PC-9 (cell line): ENCODE measurements around the gene RPP25L. TPM values are rescaled to one million over a fixed set of nuclear protein-coding genes. Genes with fewer than 3 reads are reported as not detected.

Experiments
- BruUV-seq: library from RNA; stranded (reverse); fragments of 400-500 nt; replicated peaks from 2 replicates; lab custom pipeline; 2021; lab: Mats Ljungman, UMichigan
- CTCF ChIA-PET: fragments of 300-600 bp; sonication (Branson Sonifier 250); formaldehyde crosslinking; loops from one replicate; lab custom pipeline; 2022; ENCODE audit warnings: antibody characterized with exemption; lab: Charles Lee
- POLR2A ChIA-PET: fragments of 300-600 bp; sonication (Branson Sonifier 250); formaldehyde crosslinking; loops from one replicate; lab custom pipeline; 2022; ENCODE audit warnings: antibody characterized with exemption; ENCODE audit not compliant: unreplicated experiment; lab: Charles Lee
- DNase-seq, 2 experiments: peaks; one replicate each; pipeline versions ENCODE4 v3.0.0 to v3.0.0-alpha.2; 2015 to 2022; ENCODE audit warnings: mixed read lengths in 1 of 2
- H2AFZ ChIP-seq: fragments of 200-600 bp; sonication (generic); 2 replicates; pipeline ENCODE4 v1.8.1; 2017; ENCODE audit warnings: antibody characterized with exemption
- H3F3A ChIP-seq: fragments of 200-600 bp; sonication (generic); 2 replicates; pipeline ENCODE4 v1.8.1; 2017; ENCODE audit warnings: antibody characterized with exemption, mild to moderate bottlenecking, low read depth; ENCODE audit not compliant: insufficient read depth
- H3K27ac ChIP-seq: fragments of 200-600 bp; sonication (generic); 2 replicates; pipeline ENCODE4 v1.6.1; 2016; ENCODE audit warnings: mixed run types
- H3K27me3 ChIP-seq: fragments of 200-600 bp; sonication (generic); 2 replicates; pipeline ENCODE4 v1.6.1; 2016; ENCODE audit warnings: low read depth, mixed run types; ENCODE audit not compliant: insufficient read depth
- H3K36me3 ChIP-seq: fragments of 200-600 bp; sonication (generic); 2 replicates; pipeline ENCODE4 v1.6.1; 2016; ENCODE audit warnings: low read depth, mixed run types
- H3K4me1 ChIP-seq: fragments of 200-600 bp; sonication (generic); replicated peaks from 2 replicates; pipeline ENCODE4 v1.6.1; 2016; ENCODE audit warnings: mixed run types; ENCODE audit not compliant: insufficient read depth
- H3K4me2 ChIP-seq: fragments of 200-600 bp; sonication (generic); 2 replicates; pipeline ENCODE4 v1.6.1; 2017; ENCODE audit warnings: mixed run types
- H3K4me3 ChIP-seq: fragments of 200-600 bp; sonication (generic); 2 replicates; pipeline ENCODE4 v1.6.1; 2016; ENCODE audit warnings: mixed run types
- H3K79me2 ChIP-seq: fragments of 200-600 bp; sonication (generic); 2 replicates; pipeline ENCODE4 v1.6.1; 2017; ENCODE audit warnings: low read depth, mixed run types
- H3K9me2 ChIP-seq: fragments of 200-600 bp; sonication (generic); 2 replicates; pipeline ENCODE4 v1.8.1; 2017; ENCODE audit warnings: mild to moderate bottlenecking; ENCODE audit not compliant: insufficient read depth
- H3K9me3 ChIP-seq: fragments of 200-600 bp; sonication (generic); 2 replicates; pipeline ENCODE4 v1.8.1; 2016; ENCODE audit warnings: low read depth; ENCODE audit not compliant: insufficient read depth
- H4K20me1 ChIP-seq: fragments of 200-600 bp; sonication (generic); 2 replicates; pipeline ENCODE4 v1.8.1; 2017; ENCODE audit not compliant: insufficient read depth
- EZH2 ChIP-seq: fragments of 200-600 bp; sonication (generic); IDR thresholded peaks from 2 replicates; pipeline ENCODE4 v1.8.0; 2017; ENCODE audit warnings: antibody characterized with exemption, low read depth
- intact Hi-C: fragments of 100-400 bp; cut with micrococcal nuclease; formaldehyde crosslinking; loops from one replicate; pipeline ENCODE4 v1.10.0; 2022; ENCODE audit not compliant: unreplicated experiment
- total RNA-seq: library from RNA; stranded (reverse); gene quantifications from 2 replicates; pipeline ENCODE4 v1.2.3, GENCODE V29; 2021
- TF ChIP-seq, protein P1 (sequence below): fragments of 200-600 bp; sonication (generic); conservative IDR thresholded peaks from 2 replicates; pipeline ENCODE4 v1.6.1; 2017; ENCODE audit warnings: mixed run types, antibody characterized with exemption, mild to moderate bottlenecking, moderate library complexity

The RPP25L gene
- total RNA-seq, 1 experiment from 2014 or later: 15.6 TPM

DNA sequence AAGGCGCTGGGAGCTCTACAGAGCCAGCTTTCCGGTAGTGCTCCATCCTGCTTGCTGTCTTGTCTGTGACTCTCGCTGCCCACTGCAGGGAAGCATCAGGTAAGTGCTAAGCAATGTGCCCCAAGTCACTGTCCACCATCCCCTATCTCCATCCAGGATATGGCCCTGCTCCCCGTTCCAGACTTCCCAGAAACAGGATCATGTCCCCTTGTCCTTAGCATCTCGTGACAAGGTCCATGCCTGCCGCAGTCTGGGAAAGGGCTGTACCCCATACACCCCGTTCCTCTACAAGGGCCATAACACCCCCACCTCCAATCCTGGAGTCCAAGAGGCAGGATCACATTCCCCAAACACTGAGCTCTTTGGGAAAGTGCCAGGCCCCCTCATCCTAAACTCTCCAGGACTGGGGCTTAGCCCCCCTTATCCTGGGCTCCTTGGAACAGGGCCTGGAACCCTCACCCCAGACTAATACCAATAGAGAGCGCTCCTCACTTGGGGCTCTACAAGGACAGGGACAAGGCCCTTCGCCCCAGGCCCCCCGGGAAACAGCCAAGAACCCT is 566 bp downstream of the RPP25L start:
- CTCF ChIA-PET: no interaction called here
- Histone ChIP-seq H3K4me3 (peak overlapping the region; percentile 86), H3K4me1 (0 out of 2 replicates have a peak, but pooled peaks cover 4% of the 10 kb centered on the region), H4K20me1 (no peaks in the 10 kb centered on the region), H3K36me3 (no peaks in the 10 kb centered on the region), H3K27ac (peak overlapping the region; percentile 23; the same call in 1 of the 2 replicates), H3K27me3 (no peaks in the 10 kb centered on the region), H3K79me2 (0 out of 2 replicates have a peak, but pooled peaks cover 8% of the 10 kb centered on the region), H3K4me2 (peak overlapping the region; percentile 88), H3F3A (no peaks in the 10 kb centered on the region), H3K9me3 (no peaks in the 10 kb centered on the region), H3K9me2 (no peaks in the 10 kb centered on the region), H2AFZ (peak overlapping the region; percentile 97)
- TF ChIP-seq, protein P1, sequence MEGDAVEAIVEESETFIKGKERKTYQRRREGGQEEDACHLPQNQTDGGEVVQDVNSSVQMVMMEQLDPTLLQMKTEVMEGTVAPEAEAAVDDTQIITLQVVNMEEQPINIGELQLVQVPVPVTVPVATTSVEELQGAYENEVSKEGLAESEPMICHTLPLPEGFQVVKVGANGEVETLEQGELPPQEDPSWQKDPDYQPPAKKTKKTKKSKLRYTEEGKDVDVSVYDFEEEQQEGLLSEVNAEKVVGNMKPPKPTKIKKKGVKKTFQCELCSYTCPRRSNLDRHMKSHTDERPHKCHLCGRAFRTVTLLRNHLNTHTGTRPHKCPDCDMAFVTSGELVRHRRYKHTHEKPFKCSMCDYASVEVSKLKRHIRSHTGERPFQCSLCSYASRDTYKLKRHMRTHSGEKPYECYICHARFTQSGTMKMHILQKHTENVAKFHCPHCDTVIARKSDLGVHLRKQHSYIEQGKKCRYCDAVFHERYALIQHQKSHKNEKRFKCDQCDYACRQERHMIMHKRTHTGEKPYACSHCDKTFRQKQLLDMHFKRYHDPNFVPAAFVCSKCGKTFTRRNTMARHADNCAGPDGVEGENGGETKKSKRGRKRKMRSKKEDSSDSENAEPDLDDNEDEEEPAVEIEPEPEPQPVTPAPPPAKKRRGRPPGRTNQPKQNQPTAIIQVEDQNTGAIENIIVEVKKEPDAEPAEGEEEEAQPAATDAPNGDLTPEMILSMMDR: no peak
- TF ChIP-seq EZH2: no peak
- intact Hi-C loops: no loop called here
- no peak for DNase-seq
- BruUV-seq: TSS peak; percentile 37
- POLR2A ChIA-PET: no interaction called here

DNA sequence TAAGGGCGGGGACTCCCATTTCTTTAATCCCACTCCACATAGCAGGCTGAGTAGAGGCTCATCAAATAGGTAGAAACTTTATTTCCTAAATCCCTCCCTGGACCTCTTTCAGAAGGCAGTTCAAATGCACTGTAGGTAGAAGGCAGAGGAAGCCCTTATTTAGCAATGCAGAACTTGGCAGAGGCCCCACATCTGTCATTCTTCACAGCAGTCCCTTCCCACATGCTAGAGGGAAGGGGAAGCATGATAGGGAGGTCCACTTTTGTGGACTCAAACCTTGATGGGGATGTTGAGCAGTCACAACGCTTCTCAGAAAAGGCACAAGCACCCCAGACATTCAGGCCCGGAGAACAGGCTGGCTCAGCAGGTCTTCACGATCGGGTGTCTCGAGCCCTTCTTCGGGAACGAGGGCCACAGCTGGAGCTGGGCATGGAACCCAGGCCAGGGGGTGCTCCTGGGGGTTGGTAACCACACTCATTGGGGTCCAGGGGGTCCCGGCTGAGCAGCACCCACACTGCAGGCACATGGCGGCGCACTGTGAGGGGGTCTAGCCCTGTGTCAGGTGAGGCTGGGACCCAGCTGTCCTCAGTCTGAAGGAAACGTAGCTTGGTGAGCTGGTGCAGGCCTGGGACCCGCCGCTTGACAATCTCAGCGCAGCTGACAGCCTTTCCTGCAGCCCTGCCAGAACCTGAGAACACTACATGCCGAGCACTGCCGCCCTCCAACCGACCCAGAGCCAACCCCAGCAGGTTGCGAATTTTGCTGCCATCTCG is 1.3 kb downstream of the RPP25L start:
- H3K4me3 ChIP-seq: peak overlapping the region; percentile 86; the same call in 1 of the 2 replicates
- intact Hi-C loops: no loop called here
- no peaks in the 10 kb centered on the region for H4K20me1 ChIP-seq
- H3K36me3 ChIP-seq: no peaks in the 10 kb centered on the region
- no peak overlapping the region for H2AFZ ChIP-seq
- H3K4me1 ChIP-seq: 0 out of 2 replicates have a peak, but pooled peaks cover 4% of the 10 kb centered on the region
- H3K4me2 ChIP-seq: peak overlapping the region; percentile 88
- BruUV-seq: no TSS peak
- TF ChIP-seq, protein P1: no peak
- no peak for TF ChIP-seq EZH2
- ChIA-PET POLR2A (no interaction called here), CTCF (no interaction called here)
- H3K79me2 ChIP-seq: 0 out of 2 replicates have a peak, but pooled peaks cover 8% of the 10 kb centered on the region
- no peaks in the 10 kb centered on the region for H3K27me3 ChIP-seq
- no peaks in the 10 kb centered on the region for H3K9me3 ChIP-seq
- H3K27ac ChIP-seq: no peak overlapping the region
- no peak for DNase-seq
- no peaks in the 10 kb centered on the region for H3F3A ChIP-seq
- no peaks in the 10 kb centered on the region for H3K9me2 ChIP-seq

DNA sequence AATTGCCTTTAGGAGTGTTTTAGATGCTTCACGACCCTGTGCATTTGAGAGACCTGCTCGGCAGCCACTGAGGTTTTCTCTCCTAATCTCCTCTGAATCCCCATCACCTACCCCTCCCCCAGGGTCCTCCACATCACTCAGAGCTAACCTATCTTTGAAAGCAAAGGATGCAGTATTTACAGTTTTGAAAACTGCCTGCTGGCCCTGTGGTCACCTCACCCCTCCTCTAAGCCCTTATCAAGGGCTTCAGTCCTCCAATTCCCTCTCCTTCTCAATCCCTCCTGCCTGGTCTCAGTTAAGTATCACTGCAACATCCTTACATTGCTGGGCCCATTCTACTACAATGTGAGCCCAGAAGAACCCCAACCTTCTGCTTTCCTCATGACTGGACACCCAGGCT is 4.6 kb downstream of the RPP25L start:
- 0 out of 2 replicates have a peak, but pooled peaks cover under 1% of the 10 kb centered on the region for H3K4me1 ChIP-seq
- no peaks in the 10 kb centered on the region for H3K9me3 ChIP-seq
- H3K36me3 ChIP-seq: no peaks in the 10 kb centered on the region
- H3K27ac ChIP-seq: no peak overlapping the region
- H3K79me2 ChIP-seq: 0 out of 2 replicates have a peak, but pooled peaks cover 8% of the 10 kb centered on the region
- intact Hi-C loops: loop anchor here (10.0 kb wide), 1 partner anchor 353 kb away; no protein-coding TSS in a partner anchor
- no peaks in the 10 kb centered on the region for H3K9me2 ChIP-seq
- H3K4me3 ChIP-seq: no peak overlapping the region
- H3K4me2 ChIP-seq: no peak overlapping the region
- no peaks in the 10 kb centered on the region for H3F3A ChIP-seq
- no peaks in the 10 kb centered on the region for H4K20me1 ChIP-seq
- H2AFZ ChIP-seq: no peak overlapping the region
- ChIA-PET CTCF (no interaction called here), POLR2A (no interaction called here)
- DNase-seq: no peak
- no peak for TF ChIP-seq EZH2
- TF ChIP-seq, protein P1: no peak
- no peaks in the 10 kb centered on the region for H3K27me3 ChIP-seq
- BruUV-seq: no TSS peak
